GM11168 (cell line): ENCODE data around the gene FAM171A1.

Source experiments
- in situ Hi-C: fragments of 300-500 bp; cut with MboI; formaldehyde crosslinking; loops from one replicate; pipeline ENCODE4 v1.12.0; 2022; ENCODE audit warnings: low sequenced_read_pairs; ENCODE audit not compliant: unreplicated experiment

The FAM171A1 gene

DNA sequence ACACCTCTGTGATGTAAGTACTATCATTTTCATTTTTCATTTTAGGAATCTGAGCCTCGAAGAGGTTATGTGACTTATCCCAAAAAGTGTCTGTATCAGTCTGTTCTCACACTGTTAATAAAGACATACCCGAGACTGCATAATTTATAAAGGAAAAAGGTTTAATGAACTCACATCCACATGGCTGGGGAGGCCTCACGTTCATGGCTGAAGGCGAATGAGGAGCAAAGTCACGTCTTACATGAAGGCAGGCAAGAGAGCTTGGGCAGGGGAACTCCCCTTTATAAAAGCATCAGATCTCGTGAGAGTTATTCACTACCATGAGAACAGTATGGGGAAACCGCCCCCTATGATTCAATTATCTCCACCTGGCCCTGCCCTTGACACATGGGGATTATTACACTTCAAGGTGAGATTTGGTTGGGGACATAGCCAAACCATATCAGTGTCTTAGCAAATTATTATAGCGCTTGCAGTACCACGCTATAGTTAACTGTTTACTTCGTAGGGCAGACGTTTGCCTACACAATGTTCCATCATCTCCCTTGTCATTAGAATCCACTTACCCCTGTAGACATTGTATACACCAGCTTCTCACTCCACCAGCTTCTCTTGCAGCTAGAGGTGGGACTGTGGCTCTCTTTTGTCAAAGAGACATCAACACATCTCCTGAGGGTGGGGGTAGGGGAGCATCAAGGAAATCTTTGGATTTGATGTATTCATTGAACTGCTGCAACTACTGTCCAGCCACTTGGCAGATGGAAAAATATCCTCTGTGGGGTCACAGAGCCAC is 187.2 kb downstream of the FAM171A1 start:
- in situ Hi-C loops: no loop called here

DNA sequence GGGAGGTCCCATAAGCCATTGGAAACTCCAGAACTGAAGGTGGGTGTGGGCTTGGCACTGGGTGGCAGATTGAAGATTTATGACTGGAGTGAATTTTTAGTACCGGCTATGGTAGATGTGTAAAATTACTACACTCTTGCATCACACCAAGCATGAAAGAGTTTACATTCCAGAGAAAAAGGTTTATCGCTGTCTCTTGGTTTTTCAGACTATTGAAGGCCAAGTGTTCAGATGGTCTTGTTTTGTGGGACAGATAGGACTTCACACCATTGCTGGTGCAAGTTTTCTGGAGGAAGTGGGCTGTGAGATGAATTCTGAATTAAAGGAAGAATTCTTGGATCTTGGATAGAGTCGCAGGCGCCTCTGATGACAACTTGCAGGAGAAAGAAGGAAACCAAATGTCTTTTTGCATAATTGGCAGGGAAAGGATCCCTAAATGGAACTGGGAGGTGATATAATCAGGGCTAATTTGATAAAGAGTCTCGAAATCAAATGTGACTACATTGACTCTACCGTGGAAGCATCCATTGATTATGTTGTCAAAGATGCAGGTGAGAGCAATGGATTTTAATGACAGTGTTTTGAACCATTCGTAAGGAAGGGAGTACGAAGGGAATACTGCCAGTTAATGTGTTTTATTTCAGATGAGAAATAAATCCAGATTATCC is 188.4 kb downstream of the FAM171A1 start:
- in situ Hi-C loops: no loop called here

DNA sequence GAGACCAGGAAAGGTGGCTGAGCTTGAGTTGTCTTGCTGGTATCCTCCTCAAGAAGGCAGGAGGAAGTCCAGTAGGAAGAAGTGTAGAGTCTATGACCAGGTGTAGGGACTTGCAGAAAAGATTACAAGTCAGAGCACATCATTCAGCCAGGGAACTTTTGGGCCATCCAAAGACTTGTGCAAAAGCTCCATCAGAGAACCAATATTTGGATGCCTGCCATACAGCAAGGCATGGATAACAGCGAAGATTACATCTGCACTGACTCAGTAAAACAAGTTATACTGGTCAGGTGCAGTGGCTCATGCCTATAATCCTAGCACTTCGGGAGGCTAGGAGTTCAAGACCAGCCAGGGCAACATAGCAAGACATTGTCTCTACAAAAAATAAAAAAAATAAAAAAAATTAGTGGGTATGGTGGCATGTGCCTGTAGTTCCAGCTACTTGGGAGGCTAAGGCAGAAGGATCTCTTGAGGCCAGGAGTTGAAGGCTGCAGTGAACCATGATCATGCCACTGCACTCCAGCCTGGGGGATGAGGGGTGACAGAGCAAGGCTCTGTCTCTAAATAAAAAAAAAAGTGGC is 189.4 kb downstream of the FAM171A1 start:
- in situ Hi-C loops: no loop called here

DNA sequence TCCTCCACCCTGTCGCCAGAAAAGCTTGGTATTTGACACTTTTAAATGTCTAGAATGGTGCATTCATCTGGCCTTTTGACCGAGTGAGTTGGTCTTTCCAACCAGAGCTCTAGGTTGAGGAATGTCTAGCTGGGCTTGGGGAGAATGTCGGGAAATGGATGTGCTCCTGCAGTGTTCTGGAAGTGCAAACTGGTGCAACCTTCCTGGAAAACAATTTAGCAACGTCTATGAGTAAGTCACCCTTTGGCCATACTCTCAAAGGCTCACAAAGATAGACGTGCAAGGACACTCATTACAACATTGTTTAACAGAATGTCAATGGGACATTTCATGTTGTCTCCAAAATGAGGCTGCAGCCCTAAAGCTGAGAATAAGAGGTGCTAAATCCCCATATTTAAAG is 190.4 kb downstream of the FAM171A1 start:
- in situ Hi-C loops: no loop called here

DNA sequence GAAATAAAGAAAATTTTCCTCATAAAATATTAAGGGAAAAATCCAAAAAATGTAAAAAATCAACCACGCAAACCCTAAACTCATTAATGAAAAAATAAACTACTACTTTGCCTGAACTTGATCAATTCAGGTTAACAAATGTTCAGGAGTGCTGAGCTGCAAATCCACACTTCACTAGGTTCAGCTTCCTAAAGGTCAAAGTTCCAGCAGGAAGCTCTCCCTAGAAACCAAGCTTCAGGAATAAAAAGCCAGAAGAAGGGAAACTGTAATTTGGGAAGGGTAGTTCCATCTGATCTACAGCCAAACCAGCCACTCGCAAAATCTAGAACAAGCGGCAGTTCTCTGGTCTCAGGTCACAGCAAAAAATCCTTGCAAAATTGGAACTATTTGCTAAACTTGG is 194.8 kb downstream of the FAM171A1 start:
- in situ Hi-C loops: no loop called here

DNA sequence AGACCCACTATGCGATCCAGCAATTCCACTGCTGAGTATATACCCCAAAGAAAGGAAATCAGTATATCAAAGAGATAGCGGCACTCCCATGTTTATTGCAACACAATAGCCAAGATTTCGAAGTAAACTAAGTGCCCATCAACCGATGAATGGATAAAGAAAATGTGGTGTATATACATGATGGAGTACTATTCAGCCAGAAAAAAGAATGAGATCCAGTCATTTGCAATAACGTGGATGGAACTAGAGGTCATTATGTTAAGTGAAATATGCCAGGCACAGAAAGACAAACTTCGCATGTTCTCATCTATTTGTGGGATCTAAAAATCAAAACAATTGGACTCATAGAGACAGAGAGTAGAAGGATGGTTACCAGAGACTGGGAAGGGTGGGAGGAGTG is 195.5 kb downstream of the FAM171A1 start:
- in situ Hi-C loops: no loop called here

DNA sequence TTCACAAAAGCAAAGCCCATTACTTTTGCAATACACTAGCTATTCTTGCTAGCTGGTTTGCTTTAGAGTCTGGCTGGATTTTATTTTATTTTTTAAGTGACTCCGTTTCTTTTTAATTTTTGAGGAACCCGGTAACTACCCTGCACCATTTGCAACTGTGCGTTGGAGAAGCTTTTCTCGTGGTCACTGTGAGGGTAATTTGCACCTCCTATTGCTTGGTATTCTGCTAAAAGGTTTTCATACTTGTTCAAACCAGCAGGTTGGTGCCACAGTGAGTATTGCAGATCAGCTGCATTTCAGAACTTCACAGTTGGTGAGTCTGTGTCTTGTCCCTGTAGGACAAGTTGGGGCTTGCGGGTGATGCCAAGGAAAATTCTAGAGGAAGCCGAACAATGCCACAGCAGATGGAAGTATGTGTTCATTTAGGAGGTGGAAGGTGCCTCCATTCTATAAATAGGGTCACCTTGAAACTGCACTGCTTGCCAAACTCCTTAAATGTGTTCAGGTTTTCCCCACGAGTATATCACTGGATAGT is 198.7 kb downstream of the FAM171A1 start:
- in situ Hi-C loops: no loop called here

DNA sequence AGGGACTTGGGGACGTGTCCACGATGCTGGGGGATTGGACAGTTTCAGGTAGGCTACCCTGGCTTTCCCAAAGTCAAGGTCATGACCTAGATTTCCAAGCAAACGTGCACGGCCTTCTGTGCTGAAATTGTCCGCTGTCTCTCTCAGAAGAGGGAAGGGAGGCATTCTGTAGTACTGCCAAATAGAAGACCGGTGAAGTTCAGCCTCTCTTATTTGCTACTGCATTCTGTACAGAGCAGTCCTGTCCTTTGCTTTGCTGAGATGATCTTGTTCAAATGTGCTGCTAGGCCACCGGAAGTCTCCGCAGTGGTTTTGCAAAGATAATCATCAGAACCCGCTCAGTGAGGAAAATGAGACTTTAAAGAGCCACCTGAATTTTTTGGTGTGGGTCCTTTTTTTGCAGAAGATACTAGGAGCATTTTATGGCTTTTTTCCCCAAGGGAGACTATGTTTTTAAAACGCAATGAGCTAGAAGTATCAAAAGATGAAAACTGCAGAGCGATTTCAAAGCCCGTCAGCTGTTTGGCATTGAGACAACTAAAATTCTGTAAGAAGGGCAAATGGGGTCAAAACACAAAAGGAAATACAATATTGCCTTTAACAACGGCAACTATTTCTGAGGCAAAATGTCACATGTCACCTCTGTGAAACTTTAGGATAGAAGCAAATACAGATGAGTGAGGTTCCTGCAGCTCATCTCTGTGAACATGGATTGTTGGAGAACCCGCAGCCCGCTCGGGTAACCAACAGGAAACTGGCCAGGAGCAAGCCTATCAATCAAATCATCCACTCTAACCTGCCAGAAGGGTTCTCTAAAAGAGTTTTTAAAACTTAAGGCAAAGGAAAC is 201.3 kb downstream of the FAM171A1 start:
- in situ Hi-C loops: no loop called here

DNA sequence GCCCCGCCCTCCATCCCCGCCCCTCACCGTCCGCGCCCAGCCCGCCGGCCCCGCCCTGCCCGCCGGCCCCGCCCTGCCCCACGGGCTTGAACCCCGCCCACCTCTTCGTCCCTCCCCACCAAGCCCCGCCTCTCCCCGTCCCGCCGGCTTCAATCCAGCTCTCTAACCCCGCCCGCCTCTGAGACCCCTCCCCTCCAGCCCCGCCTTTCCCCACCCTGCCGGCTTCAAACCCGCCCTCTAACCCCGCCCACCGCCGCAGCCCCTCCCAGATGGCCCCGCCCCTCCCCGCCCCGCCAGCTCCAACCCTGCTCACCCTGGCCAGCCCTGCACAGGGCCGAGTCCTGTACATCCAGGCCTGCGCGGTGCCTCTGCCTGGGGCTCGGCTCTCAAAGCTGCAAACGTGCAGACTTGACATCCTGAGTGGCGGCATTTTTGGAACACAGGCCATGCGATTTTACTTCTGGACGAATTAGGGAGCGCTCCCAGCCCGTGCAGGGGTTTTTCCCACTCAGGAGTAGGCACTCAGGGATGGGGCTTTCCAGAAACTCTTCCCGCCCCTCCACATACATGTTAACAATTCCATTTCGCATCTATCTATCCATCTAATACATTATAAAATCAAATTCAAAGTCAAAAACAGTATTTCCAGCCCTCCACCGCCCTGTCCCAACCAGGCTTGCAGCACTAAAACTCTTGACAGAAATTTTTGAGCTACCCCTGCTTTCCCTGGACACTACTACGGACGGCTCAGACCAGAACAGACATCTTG is 202.1 kb downstream of the FAM171A1 start:
- in situ Hi-C loops: no loop called here

DNA sequence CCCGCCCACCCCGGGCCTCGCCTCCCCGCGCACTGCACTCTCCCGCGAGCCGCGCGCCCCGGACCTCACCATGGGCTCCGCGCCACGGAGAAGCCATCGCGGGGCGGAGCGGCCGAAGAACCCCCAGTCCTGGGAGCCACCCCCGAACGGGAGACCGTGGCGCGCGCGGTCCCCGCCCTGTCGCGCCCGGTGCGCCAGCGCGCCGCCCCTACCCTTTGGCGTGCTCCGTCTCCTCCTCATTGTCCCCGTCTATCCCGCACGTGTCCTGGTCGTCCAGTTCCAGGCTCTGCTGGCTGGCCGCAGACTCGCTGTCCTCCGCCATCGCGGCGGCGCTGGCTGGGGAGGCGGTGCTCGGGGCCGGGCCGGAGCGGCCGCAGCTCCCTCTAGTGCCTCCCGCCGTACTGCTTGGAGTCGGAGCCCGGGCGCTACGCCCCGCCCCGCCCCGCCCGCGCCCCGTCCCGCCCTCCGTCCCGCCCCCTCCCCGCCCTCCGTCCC is 202.8 kb downstream of the FAM171A1 start, which contains the start of gene NMT2:
Gene NMT2 (minus strand): TSS at position 403 of the 495 bp plus-strand sequence. CDS start 81 bp downstream, at position 322.
- in situ Hi-C loops: no loop called here

DNA sequence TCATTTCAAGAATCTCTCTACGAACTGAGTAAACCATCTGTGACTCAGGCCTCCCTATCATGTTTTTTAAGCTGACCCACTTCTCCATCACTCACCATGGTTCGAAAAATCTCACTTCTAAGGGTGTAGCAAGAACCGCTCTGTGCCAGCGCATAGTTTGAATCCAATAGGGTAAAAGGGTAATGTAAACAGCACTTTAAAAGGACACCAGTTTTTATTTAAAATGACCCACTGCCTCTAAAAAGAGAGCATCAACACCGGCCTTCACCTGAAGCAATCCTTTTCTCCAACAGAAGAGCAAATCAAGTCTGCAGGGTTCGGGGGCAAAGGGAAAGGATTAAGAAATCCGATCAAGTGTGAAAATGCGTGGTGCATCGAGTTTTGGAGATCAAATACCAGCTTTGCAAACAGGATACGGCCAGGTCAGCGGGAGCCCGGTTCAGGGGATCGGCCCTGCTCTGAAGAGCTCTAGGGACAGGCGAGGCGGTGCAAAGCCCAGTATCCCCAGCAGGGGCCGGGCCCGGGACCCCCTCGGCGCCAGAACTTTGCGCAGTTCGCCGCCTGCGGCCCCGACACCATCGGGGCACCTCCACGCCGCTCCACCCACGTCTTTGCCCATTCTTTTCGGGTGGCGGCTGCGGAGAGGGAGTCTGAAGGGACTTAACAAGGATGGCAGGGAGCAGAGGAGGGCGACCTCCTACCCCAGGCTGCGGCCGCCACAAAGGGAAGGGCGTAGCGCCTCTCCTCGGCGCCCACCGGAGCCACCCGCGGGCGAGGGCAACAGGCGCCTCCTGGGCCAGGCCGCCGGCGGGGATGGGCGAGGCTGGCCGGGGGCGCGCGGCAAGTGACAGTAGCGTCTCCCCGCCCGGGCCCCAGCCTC is 203.4 kb downstream of the FAM171A1 start:
- in situ Hi-C loops: no loop called here

DNA sequence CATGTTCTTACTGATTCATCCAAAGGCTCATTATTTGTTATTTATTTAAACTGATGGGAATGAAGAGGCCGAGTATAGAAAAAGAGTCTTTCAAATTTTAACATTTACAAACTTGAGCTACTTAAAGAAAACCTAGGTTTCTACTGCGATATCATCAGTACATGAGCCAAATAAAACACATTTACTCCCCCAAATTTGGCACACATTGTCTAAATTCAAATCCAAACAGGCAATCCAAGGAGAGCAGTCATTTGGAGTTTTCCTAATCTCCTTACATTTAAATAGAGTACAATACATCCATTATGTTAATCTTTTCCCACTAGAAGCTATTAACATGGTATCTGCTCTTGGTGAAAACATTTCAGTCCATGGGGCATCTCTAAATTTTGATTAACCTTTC is 204.8 kb downstream of the FAM171A1 start:
- in situ Hi-C loops: no loop called here

DNA sequence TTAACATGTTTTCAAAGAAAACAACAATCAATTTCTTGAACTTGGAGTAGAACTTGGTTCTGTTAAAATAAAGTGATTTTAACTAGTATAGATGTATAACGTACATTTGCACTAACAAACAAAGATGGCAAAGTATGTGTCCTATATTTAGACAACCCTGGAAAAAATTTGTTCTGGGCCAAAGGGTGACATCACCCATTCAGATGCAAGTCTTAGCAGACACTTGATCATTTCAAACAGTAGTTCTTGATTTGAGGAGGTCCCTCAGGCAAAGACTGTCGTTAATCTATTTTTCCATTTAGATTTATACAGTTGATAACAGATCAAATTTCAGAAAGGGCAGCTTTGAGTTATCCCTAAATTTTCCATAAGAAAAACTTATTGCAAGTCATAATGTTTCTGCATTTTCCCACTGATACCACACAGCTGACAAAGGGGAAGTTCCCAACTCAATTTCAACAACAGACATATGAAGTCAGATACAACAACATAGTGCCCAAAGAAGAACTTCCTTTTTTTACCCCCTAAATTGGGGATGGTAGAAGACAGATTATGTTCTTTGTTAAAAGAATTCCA is 207.7 kb downstream of the FAM171A1 start:
- in situ Hi-C loops: no loop called here
